Measurements from ENCODE around the gene PHB1.
A peak's percentile ranks its signal among the peaks of the same experiment; 100 is the strongest.
"Not testable (repeated sequence)": the region's sequence is repeated elsewhere in the genome, so short reads cannot be mapped to it uniquely, and the experiment has no call there.

The PHB1 gene

GRCh38 chr17:49407981-49408501, 6.6 kb downstream of the PHB1 start:
- peak overlapping the region in 1 of 21 experiments; percentile 25 for H3K27ac ChIP-seq
- no peak overlapping the region for H3K4me3 ChIP-seq

GRCh38 chr17:49407086-49407485, 7.6 kb downstream of the PHB1 start:
- Histone ChIP-seq H3K4me3 (no peak overlapping the region), H3K27ac (no peak overlapping the region)

GRCh38 chr17:49406421-49407061, 8.1 kb downstream of the PHB1 start:
- Histone ChIP-seq H3K4me3 (no peak overlapping the region), H3K27ac (no peak overlapping the region)

GRCh38 chr17:49404906-49405305, 9.8 kb downstream of the PHB1 start:
- peak overlapping the region in 1 of 21 experiments; percentile 55 for H3K27ac ChIP-seq

GRCh38 chr17:49404361-49404760, 10.3 kb downstream of the PHB1 start:
- Histone ChIP-seq H3K4me3 (no peak overlapping the region), H3K27ac (peak overlapping the region in 2 of 21 experiments; percentile 36 to 55)

More at GRCh38 chr17:49404906-49405305, 9.8 kb downstream of the PHB1 start:
- H3K4me3 ChIP-seq, result no peak overlapping the region

- peak overlapping the region in 5 of 21 experiments; percentile 9 to 55 (median 36) for H3K27ac ChIP-seq
- no peak overlapping the region for H3K4me3 ChIP-seq
These were observed 11.0 kb downstream of the PHB1 start for GRCh38 chr17:49403514-49404289.

- Histone ChIP-seq H3K4me3 (no peak overlapping the region), H3K27ac (peak overlapping the region in 1 of 21 experiments; percentile 60)
These were observed 12.0 kb downstream of the PHB1 start for GRCh38 chr17:49402706-49403105.

- Histone ChIP-seq H3K27ac (peak overlapping the region in 1 of 21 experiments; percentile 60), H3K4me3 (no peak overlapping the region)
These were observed 12.6 kb downstream of the PHB1 start for GRCh38 chr17:49401971-49402611.

GRCh38 chr17:49399995-49400394, 14.7 kb downstream of the PHB1 start:
- Histone ChIP-seq H3K27ac (no peak overlapping the region), H3K4me3 (no peak overlapping the region)

GRCh38 chr17:49397586-49397985, 17.1 kb downstream of the PHB1 start:
- H3K4me3 ChIP-seq, result no peak overlapping the region
- H3K27ac ChIP-seq, result no peak overlapping the region

GRCh38 chr17:49393491-49394255, 21.0 kb downstream of the PHB1 start:
- H3K4me3 ChIP-seq, result no peak overlapping the region
- peak overlapping the region in 5 of 21 experiments; percentile 14 to 67 (median 40) for H3K27ac ChIP-seq

- Histone ChIP-seq H3K27ac (peak overlapping the region; percentile 24 to 89 (median 72)), H3K4me3 (no peak overlapping the region)
These were observed 23.9 kb downstream of the PHB1 start for GRCh38 chr17:49390548-49391324.

GRCh38 chr17:49389514-49390347, 25.0 kb downstream of the PHB1 start:
- peak overlapping the region in 18 of 21 experiments; percentile 24 to 89 (median 77) for H3K27ac ChIP-seq
- not testable (repeated sequence) for H3K4me3 ChIP-seq

GRCh38 chr17:49388692-49389513, 25.8 kb downstream of the PHB1 start:
- no peak overlapping the region for H3K4me3 ChIP-seq
- H3K27ac ChIP-seq, result peak overlapping the region in 14 of 21 experiments; percentile 3 to 89 (median 68)

- Histone ChIP-seq H3K27ac (peak overlapping the region in 10 of 21 experiments; percentile 3 to 89 (median 69)), H3K4me3 (no peak overlapping the region)
These were observed 26.4 kb downstream of the PHB1 start for GRCh38 chr17:49388290-49388640.

- H3K4me3 ChIP-seq, result no peak overlapping the region
- peak overlapping the region in 8 of 21 experiments; percentile 1 to 89 (median 75) for H3K27ac ChIP-seq
These were observed 27.0 kb downstream of the PHB1 start for GRCh38 chr17:49387498-49388289.
